Measurements from ENCODE around the gene TCF19. TPM values are rescaled to one million over a fixed set of nuclear protein-coding genes. Genes with fewer than 3 reads are reported as not detected.

TCF19 gene
- total RNA-seq, 1 experiment from 2014 or later: 15.0 TPM

- Histone ChIP-seq H4K8ac (replicated peaks; ENCODE audit: insufficient read length, low read depth, low read length) (no peak overlapping the region), H3K27me3 (ENCODE audit: insufficient read depth, low read length) (no peaks in the 10 kb centered on the region), H2BK120ac (ENCODE audit: low read depth, low read length, poor library complexity, severe bottlenecking) (no peak overlapping the region), H3K14ac (ENCODE audit: insufficient read depth, low read length) (no peak overlapping the region), H2AFZ (ENCODE audit: low read length) (no peak overlapping the region), H3K79me2 (ENCODE audit: insufficient read depth, low read length) (no peaks in the 10 kb centered on the region), H4K20me1 (ENCODE audit: control insufficient read depth, insufficient read depth, insufficient read length) (no peaks in the 10 kb centered on the region), H2BK15ac (ENCODE audit: low read depth, low read length) (no peak overlapping the region), H4K5ac (ENCODE audit: insufficient read length, low read depth, low read length) (no peak overlapping the region), H4K91ac (ENCODE audit: insufficient read length, low read depth, low read length) (no peak overlapping the region), H3K4me2 (ENCODE audit: insufficient read depth, insufficient read length, low read length) (no peak overlapping the region), H3T11ph (ENCODE audit: low read length) (no peak overlapping the region), H2BK20ac (ENCODE audit: low read depth, low read length, poor library complexity, severe bottlenecking) (no peak overlapping the region), H3K9me3 (ENCODE audit: control insufficient read depth, low read depth, low read length) (no peaks in the 10 kb centered on the region), H2BK5ac (ENCODE audit: insufficient read length, low read length) (no peak overlapping the region), H2AK5ac (ENCODE audit: insufficient read length, low read length) (no peak overlapping the region), H2BK12ac (ENCODE audit: insufficient read length, low read depth, low read length) (no peak overlapping the region), H3K4ac (ENCODE audit: low read depth, low read length) (no peak overlapping the region), H3K79me1 (ENCODE audit: insufficient read depth, low read depth, low read length, poor library complexity, severe bottlenecking) (no peaks in the 10 kb centered on the region), H3K9ac (ENCODE audit: extremely low read depth, insufficient read length, low read length) (no peak overlapping the region), H3K4me1 (ENCODE audit: insufficient read depth, low read length) (peaks cover 7% of the 10 kb centered on the region; the same call in 1 of the 2 replicates), H3K23me2 (ENCODE audit: insufficient read length, low read depth, low read length, poor library complexity, severe bottlenecking) (peaks cover 4% of the 10 kb centered on the region), H3K56ac (ENCODE audit: insufficient read length, low read depth, low read length) (no peak overlapping the region), H3K18ac (ENCODE audit: insufficient read length, low read depth, low read length) (no peak overlapping the region), H3K23ac (ENCODE audit: insufficient read length, low read depth, low read length) (no peak overlapping the region), H3K27ac (ENCODE audit: insufficient read length, low read depth, low read length) (no peak overlapping the region)
- no peak for DNase-seq
- Mint-ChIP-seq H3K27ac (peak overlapping the region; percentile 55 to 58 (median 57); a peak in 2 of 7 replicates), H3K9me3 (no peaks in the 10 kb centered on the region), H3K27me3 (ENCODE audit: low read depth) (no peaks in the 10 kb centered on the region), H3K36me3 (ENCODE audit: insufficient read depth in 1 of 3, low read depth in 3 of 3) (peaks cover 30 to 78% (median 64%) of the 10 kb centered on the region in 3 experiments), H3K4me1 (peaks cover 14 to 20% of the 10 kb centered on the region in 2 experiments), H3K4me3 (no peak overlapping the region; a peak in 1 of 5 replicates)
- no CpG with 5 or more reads among the region's 7 CpGs for WGBS (ENCODE audit: extremely low coverage, insufficient read length, low lambda C conversion rate)
- no peak for TF ChIP-seq CTCF (conservative IDR thresholded peaks at IDR 0.05)
These were observed 5.6 kb upstream of the TCF19 start for GRCh38 chr6:31152781-31153180.

All from H9 (cell line).